GM19025 (cell line): ENCODE data around the gene TRAF7.

ENCODE experiments used
- ATAC-seq: cut with Tn5 transposase; IDR thresholded peaks from one replicate; pipeline ENCODE4 v1.9.1; 2021; ENCODE audit warnings: mild to moderate bottlenecking, low read depth, moderate library complexity; ENCODE audit not compliant: unreplicated experiment

The TRAF7 gene

DNA sequence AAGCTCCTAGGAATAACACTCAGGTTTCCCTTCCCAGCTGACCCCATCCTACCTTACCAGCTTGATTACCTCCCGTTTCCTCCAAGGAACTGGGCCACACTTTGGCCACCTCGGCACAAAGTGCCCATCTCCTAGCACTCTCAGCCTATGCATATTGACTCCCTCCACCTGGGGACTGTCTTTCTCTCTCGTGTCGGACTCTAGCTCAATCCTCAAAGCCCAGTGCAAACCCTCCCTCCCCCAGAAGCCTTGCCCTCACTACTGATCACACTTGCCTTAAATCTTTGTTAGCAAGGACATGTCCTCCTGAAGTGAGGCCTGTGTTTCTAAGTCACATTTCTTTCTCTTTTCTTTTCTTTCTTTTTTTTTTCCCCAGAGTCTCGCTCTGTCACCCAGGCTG is 9.7 kb upstream of the TRAF7 start:
- ATAC-seq: no peak

DNA sequence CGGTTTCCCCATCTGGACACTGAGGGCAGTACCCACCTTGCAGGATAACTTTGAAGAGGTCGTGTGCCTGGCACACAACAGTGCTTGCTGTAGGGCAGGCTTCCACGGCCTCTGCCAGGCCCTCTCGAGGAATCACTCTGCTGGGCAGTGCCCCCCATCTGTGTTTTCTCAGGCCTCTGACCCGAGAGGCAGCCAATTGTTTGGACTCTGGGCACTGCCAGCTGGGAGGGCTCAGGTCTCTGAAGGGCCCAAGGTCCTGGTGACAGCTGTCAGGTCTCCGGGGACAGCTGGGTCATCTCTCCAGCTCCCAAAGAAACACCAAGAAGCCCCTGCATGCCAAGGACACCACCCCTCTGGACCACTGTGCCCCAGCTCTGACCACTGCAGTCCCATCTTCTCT is 8.2 kb upstream of the TRAF7 start:
- ATAC-seq: no peak

DNA sequence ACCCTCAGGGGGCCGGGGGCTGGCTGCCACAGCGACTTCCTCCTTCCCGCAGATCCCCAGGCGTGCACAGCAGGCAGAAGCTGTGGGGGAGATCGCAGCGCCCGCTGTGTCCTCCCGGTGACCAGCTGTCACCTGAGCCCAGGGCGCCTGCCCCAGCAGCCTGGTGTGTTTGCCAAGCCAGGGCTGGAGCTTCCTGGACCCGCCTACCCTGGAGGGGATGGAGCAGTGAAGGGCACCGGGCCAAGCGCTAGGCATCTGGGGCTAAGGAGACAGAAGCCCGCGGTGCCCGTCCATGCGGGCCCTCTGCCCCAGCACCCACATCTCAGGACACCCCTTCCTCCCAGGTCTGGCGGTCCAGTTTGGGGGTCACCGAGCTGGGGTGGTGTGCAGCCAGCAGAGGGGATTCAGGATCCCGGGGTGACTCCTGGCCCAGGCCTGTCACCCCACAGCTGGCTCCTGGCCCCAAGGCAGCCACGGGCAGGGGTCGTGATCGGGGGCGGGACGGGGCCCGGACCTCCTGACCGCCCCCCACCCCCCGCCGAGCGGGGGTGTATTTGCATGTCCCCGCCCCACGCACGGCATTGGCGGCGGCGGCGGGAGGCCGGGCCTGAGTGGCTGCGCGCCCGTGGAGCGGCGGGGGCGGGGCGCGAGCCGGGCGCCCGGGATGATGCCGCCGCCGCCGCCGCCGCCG is 7.5 kb upstream of the TRAF7 start, which contains the start of gene RAB26:
TSS of gene RAB26 (plus strand) at position 645 of the 691 bp plus-strand sequence. CDS start 159 bp downstream, outside the sequence.
- ATAC-seq: no peak

DNA sequence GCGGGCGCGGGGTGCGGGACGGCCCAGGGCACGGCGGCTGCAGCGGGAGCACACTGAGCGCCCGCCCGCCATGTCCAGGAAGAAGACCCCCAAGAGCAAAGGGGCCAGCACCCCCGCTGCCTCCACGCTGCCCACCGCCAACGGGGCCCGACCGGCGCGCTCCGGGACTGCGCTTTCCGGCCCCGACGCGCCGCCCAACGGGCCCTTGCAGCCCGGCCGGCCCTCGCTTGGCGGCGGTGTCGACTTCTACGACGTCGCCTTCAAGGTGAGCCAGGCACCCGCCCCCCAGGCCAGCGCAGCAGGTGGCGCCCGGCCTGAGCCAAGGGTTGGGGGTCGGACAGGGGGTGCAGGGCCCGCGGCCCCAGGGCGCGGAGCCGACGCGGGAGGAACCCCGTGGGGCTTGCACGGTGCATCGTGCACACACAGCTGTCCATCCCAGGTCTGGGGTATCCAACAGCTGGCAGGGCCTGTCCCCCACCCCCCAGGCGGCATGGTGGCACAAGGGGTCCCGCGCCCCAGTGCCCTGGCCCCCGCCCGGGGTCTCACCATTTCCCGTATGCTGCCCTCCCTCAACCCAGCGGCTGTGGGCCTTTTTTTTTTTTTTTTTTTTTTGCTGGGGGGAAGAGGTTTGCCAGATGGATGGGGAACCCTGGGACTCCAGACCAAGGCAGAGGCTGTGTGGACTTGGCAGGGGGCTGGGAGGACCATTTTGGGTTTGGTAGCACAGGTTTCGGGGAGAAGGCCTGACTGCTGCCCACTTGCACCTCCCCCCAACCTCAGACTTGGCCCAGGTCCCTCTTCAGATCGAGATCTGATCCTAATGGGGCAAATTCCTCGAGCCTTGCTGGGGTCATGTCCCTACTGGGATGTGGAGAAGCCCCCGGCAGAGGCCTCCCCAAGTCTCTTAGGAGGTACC is 6.6 kb upstream of the TRAF7 start:
- ATAC-seq: no peak

GRCh38 chr16:2149630-2150417 is 5.8 kb upstream of the TRAF7 start:
- ATAC-seq: no peak

GRCh38 chr16:2150418-2151187 is 5.0 kb upstream of the TRAF7 start:
- no peak for ATAC-seq

DNA sequence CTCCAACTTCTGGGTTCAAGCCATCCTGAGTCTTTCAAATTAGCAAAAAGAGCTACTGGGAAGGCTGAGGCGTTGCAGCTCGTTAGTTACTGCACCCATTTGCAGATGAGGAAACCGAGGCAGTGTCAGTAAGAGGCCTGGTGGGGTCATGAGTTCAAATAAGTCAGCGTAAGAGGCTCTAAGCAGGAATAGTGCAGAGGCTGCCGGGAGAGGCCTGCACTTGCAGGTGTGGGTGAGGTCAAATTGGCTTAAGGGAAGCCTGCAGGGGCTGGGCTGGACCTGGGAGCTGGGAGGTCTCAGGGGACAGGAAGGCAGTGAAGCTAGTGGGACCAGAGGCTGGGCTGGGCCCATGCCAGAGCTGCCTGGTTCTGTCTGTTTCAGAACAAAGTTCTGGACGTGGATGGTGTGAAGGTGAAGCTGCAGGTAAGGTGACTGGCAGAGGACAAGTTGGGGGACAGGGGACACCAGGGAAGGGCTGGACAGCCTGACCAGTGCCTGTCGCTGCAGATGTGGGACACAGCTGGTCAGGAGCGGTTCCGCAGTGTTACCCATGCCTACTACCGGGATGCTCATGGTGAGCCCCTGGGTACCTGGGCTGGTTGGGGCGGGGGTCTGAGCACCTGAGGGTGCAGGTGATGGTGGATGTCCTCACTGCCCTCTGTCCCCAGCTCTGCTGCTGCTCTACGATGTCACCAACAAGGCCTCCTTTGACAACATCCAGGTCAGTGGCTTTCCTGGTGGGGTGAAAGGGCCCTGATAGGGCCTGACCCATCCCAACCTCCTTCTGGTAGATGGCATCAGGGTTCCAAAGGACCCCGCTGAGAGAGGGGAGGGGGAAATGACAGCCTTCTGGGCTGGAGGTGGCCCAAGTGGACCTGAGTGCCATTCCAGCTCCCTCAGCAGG is 4.1 kb upstream of the TRAF7 start:
- ATAC-seq: no peak

- no peak for ATAC-seq
Observed at GRCh38 chr16:2152695-2153506, 2.7 kb upstream of the TRAF7 start.

DNA sequence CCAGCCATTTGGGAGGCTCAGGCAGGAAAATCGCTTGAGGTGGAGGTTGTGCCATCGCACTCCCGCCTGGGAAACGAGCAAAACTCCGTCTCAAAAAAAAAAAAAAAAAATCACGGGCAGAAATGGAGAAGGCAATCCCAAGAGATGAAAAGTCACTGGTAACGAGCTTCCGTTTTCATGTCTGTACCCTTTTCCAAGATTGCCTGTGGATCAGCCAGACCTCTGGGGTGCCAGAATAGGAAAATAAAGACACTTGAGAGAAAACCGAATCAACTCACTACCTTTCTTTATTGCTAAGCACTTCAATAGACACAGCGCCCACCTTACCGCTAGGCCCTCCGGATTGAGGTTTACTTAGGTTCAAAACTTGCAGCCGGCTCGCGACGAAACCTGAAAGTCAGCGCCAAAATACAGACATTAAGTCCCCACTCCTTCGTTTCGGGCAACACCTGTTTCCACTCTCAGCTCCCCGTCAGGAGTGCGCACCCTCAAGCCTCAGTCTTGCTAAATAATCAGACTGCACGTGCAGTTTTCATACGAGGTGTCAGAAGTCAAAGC is 970 bp upstream of the TRAF7 start:
- no peak for ATAC-seq

- no peak for ATAC-seq
Observed at GRCh38 chr16:2155977-2156848, 631 bp downstream of the TRAF7 start.

DNA sequence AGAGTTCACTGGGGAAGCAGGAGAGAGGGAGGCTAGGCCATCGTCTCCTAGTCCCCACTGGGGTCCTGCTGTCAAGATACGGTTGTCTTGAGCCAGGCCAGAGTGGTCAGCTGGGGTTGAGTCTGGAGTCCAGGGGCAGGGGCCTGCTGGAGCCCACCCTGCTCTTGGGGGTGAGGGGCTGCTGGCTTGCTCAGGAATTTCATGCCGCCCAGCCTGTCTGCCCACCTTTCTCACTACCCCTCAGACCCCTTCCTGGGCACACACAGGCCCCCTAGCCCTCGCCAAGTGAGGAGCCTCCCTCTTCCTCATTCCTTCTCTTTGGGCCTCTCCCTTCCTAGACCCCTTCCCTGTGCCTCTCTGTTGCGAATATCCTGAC is 1.3 kb downstream of the TRAF7 start:
- no peak for ATAC-seq

DNA sequence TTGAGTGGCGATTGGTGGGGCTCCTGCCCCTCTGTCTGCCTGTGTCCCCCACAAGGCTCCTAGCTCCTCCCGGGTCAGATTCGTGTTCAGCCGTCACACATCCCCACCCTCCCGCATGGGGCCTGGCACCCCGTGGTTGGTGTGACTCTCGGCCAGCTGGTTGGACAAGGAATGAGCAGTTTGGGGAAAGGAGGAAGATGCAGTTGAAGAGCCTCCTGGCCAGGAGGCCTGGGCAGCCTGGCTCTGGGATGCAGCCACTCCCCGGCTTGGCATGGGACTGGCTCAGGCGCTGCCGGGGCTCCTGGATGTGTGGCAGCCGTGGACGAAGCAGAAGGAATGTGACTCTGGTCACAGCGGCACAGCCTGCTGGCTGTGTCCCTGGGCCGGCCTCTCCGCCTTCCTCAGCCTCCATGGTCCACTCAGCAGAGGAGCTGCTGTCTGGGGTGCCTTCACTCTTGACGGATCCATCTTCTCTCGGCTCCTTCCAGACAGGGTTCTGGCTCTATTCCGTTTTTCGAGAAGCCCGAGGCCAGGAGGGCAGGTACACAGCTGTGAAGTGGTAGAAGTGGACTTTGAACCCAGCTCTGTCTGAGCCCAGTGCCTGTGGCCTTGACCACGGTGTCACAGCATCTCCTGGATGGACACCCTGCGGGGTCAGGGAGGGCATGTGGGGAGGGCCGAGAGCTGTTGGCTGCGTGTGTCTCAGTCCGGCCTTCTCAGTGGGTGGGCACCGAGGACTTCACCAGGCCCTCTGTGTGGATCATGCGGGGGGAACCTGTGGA is 2.1 kb downstream of the TRAF7 start:
- ATAC-seq: no peak

DNA sequence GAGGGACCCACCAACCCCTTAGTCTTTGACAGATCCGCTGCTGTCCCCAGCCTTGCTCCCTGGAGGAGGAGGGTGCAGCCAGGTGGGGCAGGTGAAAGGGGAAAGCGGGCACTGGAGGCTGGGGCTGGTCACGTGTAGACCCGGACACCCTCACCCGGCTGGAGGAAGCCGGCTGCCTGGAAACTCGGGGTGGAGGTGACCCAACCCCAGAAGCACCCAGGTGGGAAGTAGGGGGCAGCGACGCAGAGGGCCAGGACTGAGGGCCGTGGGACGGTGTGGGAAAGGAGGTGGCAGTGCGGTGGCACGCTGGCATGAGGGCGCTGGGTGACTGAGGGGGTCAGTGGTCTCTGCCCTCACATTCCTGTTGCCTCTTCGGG is 2.7 kb downstream of the TRAF7 start:
- ATAC-seq: no peak

DNA sequence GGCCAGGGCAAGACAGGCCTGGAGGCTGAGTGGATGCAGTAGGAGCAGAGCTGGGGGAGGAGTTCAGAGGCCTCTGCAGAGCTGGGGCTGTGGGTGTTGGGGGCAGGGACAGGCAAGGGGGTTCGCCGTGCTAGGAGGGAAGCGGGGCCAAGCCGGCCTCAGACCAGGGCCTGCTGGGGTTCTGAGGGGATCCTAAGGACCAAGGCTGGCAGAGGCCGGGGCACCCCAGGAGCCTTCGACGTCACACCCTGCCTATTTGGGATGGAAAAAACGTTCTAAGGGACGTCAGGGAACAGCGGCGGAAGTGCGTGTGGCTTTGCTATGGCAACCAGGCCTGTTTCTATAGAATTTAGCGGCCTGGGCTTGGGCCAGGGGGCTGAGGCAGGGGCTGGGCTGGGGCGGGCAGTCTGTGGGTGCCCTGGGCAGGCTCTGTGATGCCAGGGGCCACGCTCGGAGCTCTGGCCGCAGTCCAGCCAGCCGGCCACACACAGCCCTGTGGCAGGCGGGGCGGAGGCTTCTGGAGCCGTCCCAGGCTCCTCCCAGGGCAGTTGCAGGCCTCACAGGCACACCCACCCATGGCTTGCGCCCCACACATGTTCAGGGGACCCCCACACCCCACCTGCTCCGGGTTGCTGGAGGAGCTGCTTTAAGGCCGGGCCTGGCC is 3.7 kb downstream of the TRAF7 start:
- no peak for ATAC-seq

- no peak for ATAC-seq
Observed at GRCh38 chr16:2160915-2161551, 5.5 kb downstream of the TRAF7 start.
